SU-DHL-6 (cell line): Measurements from ENCODE around the gene PMEPA1.

ENCODE experiments used
- H2AFZ ChIP-seq: fragments of 200-600 bp; sonication (generic); 2 replicates; pipeline ENCODE4 v1.6.1; 2014; ENCODE audit warnings: low read depth, mild to moderate bottlenecking, moderate library complexity, mixed read lengths, antibody characterized with exemption, low read length; ENCODE audit not compliant: severe bottlenecking
- H3F3A ChIP-seq: fragments of 200-600 bp; shearing (Covaris generic); 2 replicates; pipeline ENCODE4 v1.6.0; 2016; ENCODE audit warnings: antibody characterized with exemption, mild to moderate bottlenecking; ENCODE audit not compliant: insufficient read depth
- H3K27ac ChIP-seq: fragments of 200-600 bp; sonication (generic); 2 replicates; pipeline ENCODE4 v1.5.1; 2016; ENCODE audit warnings: low read depth, mild to moderate bottlenecking, low read length, moderate library complexity, mixed read lengths
- H3K27me3 ChIP-seq: fragments of 200-600 bp; sonication (generic), shearing (Covaris generic); 2 replicates; pipeline ENCODE4 v1.6.0; 2014; ENCODE audit warnings: mild to moderate bottlenecking, low read length
- H3K36me3 ChIP-seq: fragments of 200-600 bp; sonication (generic); 2 replicates; pipeline ENCODE4 v1.6.1; 2014; ENCODE audit warnings: mild to moderate bottlenecking, low read length, mixed read lengths
- H3K4me2 ChIP-seq: fragments of 300-600, 200-600 bp; shearing (Covaris generic), sonication (generic); 2 replicates; pipeline ENCODE4 v1.6.0; 2014; ENCODE audit warnings: low read length, low read depth, mild to moderate bottlenecking; ENCODE audit not compliant: poor library complexity, severe bottlenecking
- H3K4me3 ChIP-seq: fragments of 200-600 bp; sonication (generic); 2 replicates; pipeline ENCODE4 v1.5.1; 2014; ENCODE audit warnings: antibody characterized with exemption, low read length, mild to moderate bottlenecking, mixed read lengths; ENCODE audit not compliant: insufficient read depth, poor library complexity, severe bottlenecking
- H3K79me2 ChIP-seq: fragments of 200-600 bp; sonication (generic); 2 replicates; pipeline ENCODE4 v1.6.1; 2014; ENCODE audit warnings: mild to moderate bottlenecking, low read length, moderate library complexity; ENCODE audit not compliant: insufficient read depth
- H3K9ac ChIP-seq: fragments of 200-600 bp; sonication (generic); 2 replicates; pipeline ENCODE4 v1.7.0; 2014; ENCODE audit warnings: mild to moderate bottlenecking, low read length
- H3K9me2 ChIP-seq: fragments of 200-600 bp; sonication (generic); replicated peaks from 2 replicates; pipeline ENCODE4 v1.6.1; 2014; ENCODE audit warnings: low read length; ENCODE audit not compliant: insufficient read depth
- H3K9me3 ChIP-seq: fragments of 200-600 bp; sonication (generic); 2 replicates; pipeline ENCODE4 v1.6.1; 2014; ENCODE audit warnings: low read length, mixed read lengths; ENCODE audit not compliant: insufficient read depth
- H4K20me1 ChIP-seq: fragments of 200-600 bp; sonication (generic); 2 replicates; pipeline ENCODE4 v1.6.1; 2014; ENCODE audit warnings: low read depth, mild to moderate bottlenecking, antibody characterized with exemption, low read length, moderate library complexity, mixed read lengths
- CTCF ChIP-seq: fragments of 200-600 bp; sonication (generic); IDR thresholded peaks from one replicate; pipeline ENCODE4 v1.5.1; 2017; ENCODE audit warnings: antibody characterized with exemption, mild to moderate bottlenecking, low read length, moderate library complexity; ENCODE audit not compliant: insufficient read depth, poor library complexity, severe bottlenecking
- EZH2phosphoT487 ChIP-seq: fragments of 200-600 bp; sonication (generic), shearing (Covaris generic); conservative IDR thresholded peaks from 2 replicates; pipeline ENCODE4 v1.6.1; 2018; ENCODE audit warnings: mild to moderate bottlenecking, antibody characterized with exemption, low read length, moderate library complexity, mixed read lengths

Gene PMEPA1

GRCh38 chr20:57713505-57713903, 3.7 kb upstream of the PMEPA1 start:
- H3K9me2 ChIP-seq: no peaks in the 10 kb centered on the region

GRCh38 chr20:57712851-57713504, 3.2 kb upstream of the PMEPA1 start:
- Histone ChIP-seq H3F3A (no peaks in the 10 kb centered on the region), H3K9me3 (no peaks in the 10 kb centered on the region), H2AFZ (no peak overlapping the region), H3K36me3 (no peaks in the 10 kb centered on the region), H3K79me2 (no peaks in the 10 kb centered on the region), H3K27ac (no peak overlapping the region), H3K4me2 (no peak overlapping the region), H3K9me2 (no peaks in the 10 kb centered on the region), H3K27me3 (no peaks in the 10 kb centered on the region), H3K9ac (no peak overlapping the region), H4K20me1 (no peaks in the 10 kb centered on the region), H3K4me3 (no peak overlapping the region)
- TF ChIP-seq CTCF: no peak
- no peak for TF ChIP-seq EZH2phosphoT487

More at GRCh38 chr20:57713505-57713903, 3.7 kb upstream of the PMEPA1 start:
- Histone ChIP-seq H3K4me3 (no peak overlapping the region), H2AFZ (no peak overlapping the region), H3K27ac (no peak overlapping the region), H3K9me3 (no peaks in the 10 kb centered on the region), H4K20me1 (no peaks in the 10 kb centered on the region), H3F3A (no peaks in the 10 kb centered on the region), H3K79me2 (no peaks in the 10 kb centered on the region), H3K4me2 (no peak overlapping the region), H3K36me3 (no peaks in the 10 kb centered on the region), H3K27me3 (no peaks in the 10 kb centered on the region), H3K9ac (no peak overlapping the region)
- no peak for TF ChIP-seq EZH2phosphoT487
- no peak for TF ChIP-seq CTCF

GRCh38 chr20:57712341-57712740, 2.5 kb upstream of the PMEPA1 start:
- Histone ChIP-seq H3K36me3 (no peaks in the 10 kb centered on the region), H3K4me2 (no peak overlapping the region), H3K9me2 (no peaks in the 10 kb centered on the region), H3F3A (no peaks in the 10 kb centered on the region), H2AFZ (no peak overlapping the region), H3K9ac (no peak overlapping the region), H3K27me3 (no peaks in the 10 kb centered on the region), H3K4me3 (no peak overlapping the region), H3K79me2 (no peaks in the 10 kb centered on the region), H3K27ac (no peak overlapping the region), H3K9me3 (no peaks in the 10 kb centered on the region), H4K20me1 (no peaks in the 10 kb centered on the region)
- no peak for TF ChIP-seq CTCF
- TF ChIP-seq EZH2phosphoT487: no peak
